ENCODE measurements around the gene AK8. TPM values are rescaled to one million over a fixed set of nuclear protein-coding genes. Genes with fewer than 3 reads are reported as not detected.

AK8 gene
- total RNA-seq, 2 donors from 2014 or later, result 0.26 TPM; not detected in 1

DNA sequence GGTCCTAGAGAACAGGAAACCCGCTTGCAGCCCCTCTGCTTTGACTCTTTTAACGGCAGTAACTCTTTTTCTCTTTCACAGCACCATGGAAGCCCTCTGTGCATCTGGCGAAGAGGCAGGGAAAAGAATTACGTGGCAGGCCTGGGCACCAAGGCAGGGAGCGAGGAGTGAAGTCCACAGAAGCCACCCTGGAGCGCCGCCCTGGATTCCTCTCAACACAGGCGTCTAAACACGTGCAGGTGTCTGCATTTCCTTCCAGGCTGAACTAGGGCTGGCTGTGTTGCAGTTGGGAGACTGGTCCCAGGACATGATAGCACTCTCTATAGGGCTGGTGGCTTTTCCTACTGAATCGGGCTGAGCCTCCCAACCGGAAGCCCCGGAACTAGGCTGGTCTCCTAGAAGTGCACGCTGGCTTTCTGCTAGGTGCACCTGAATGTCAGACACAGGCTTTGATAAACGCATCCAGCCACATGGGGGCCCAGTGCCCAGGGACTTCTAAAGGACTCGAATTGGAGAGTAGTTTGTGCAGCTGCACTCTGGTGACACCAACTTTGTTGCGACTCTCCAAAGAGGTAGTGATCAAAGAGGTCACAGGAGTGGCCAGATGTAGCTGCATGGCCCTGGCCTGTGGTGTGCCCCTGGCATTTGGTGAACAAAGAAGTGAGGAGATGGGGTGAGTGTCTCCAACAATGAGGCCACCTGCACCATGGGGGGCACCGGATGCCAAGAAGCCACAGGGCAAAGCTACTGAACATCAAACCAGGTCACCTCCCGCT lies 54.5 kb downstream of the AK8 start:
- DNase-seq (no peak), ATAC-seq (no peak)
- 62 to 75% methylated on average over 14 to 18 of the region's 18 CpGs for whole genome bisulfite sequencing, 2 donors

DNA sequence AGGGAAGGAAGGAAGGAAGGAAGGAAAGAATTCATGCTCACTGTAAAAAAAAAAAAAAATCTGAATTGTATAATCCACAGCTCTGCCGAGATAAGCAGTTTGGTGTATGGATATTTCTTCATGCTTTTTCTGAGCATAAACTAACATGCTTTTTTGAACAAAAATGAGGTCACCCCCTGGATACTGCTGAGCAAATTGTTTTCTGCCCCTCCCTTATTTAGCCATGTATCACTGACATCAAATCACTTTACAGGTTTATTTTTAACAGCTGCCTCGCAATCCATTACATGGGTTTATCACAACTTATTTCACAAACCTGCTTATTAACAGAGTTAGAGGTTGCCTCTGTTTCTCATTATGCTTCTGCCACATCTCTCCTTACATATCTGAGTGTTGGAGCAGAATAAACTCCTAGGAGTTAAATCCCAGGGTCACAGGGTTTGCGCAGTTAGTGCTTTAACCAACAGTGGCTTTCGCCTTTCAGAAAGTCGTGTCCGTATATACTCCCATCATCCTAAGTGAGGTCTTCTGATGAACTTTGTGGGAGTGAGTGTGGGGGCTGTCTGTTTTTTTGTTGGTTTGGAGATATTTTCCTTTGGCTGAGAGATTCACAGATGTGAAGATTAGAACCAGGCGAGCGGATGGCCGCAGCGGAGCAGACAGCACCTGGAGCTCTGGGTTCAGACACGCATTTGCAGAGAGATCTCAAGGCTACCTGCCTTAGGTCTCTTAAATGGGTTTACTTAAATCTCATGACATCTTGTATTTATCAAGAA lies 57.7 kb downstream of the AK8 start:
- no peak overlapping the region for H3K27ac ChIP-seq
- WGBS, 2 donors, result 71 to 81% methylated on average over 11 of the region's 11 CpGs
- intact Hi-C loops (cut with DNase I), result no loop called here
- TF ChIP-seq POLR2A (IDR thresholded peaks at IDR 0.05), result no peak
- TF ChIP-seq CTCF (IDR thresholded peaks at IDR 0.05), result no peak
- DNase-seq (no peak), ATAC-seq (no peak)
- H3K4me3 ChIP-seq, result no peak overlapping the region
- H3K36me3 ChIP-seq (replicated peaks in 1 of 2; ENCODE audit: insufficient read depth in 1 of 2, low read depth in 2 of 2), result no peaks in the 10 kb centered on the region
- H3K9me3 ChIP-seq, result no peaks in the 10 kb centered on the region
- no peaks in the 10 kb centered on the region for H3K4me1 ChIP-seq
- H3K27me3 ChIP-seq, result no peaks in the 10 kb centered on the region

More for the DNA sequence above, 54.5 kb downstream of the AK8 start:
- no peaks in the 10 kb centered on the region for H3K27me3 ChIP-seq
- H3K27ac ChIP-seq, result no peak overlapping the region
- TF ChIP-seq CTCF (IDR thresholded peaks at IDR 0.05) (no peak), POLR2A (IDR thresholded peaks at IDR 0.05) (no peak)
- H3K9me3 ChIP-seq, result no peaks in the 10 kb centered on the region
- no peak overlapping the region for H3K4me3 ChIP-seq
- intact Hi-C loops (cut with DNase I), result no loop called here
- H3K4me1 ChIP-seq, result no peaks in the 10 kb centered on the region
- H3K36me3 ChIP-seq (replicated peaks in 1 of 2; ENCODE audit: insufficient read depth in 1 of 2, low read depth in 2 of 2), result no peaks in the 10 kb centered on the region

DNA sequence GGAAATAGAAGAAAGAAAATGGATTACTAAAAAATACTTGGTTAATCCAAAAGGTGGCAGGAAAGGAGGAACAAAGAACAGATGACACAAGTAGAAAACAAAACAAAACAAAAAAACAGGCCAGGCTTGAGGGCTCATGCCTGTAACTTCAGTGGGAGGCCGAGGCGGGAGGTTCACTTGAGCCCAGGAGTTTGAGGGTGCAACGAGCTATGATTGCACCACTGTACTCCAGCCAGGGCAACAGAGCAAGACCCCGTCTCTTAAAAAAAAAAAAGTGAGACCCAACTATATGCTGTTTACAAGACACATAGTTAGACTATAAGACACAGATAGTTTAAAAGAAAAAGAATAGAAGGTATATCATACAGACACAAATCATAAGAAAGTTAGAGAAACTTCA lies 59.5 kb downstream of the AK8 start:
- Histone ChIP-seq H3K4me1 (no peaks in the 10 kb centered on the region), H3K9me3 (no peaks in the 10 kb centered on the region), H3K27ac (no peak overlapping the region), H3K27me3 (no peaks in the 10 kb centered on the region), H3K4me3 (no peak overlapping the region), H3K36me3 (replicated peaks in 1 of 2; ENCODE audit: insufficient read depth in 1 of 2, low read depth in 2 of 2) (no peaks in the 10 kb centered on the region)
- TF ChIP-seq POLR2A (IDR thresholded peaks at IDR 0.05), result no peak
- intact Hi-C loops (cut with DNase I), result no loop called here
- ATAC-seq (no peak), DNase-seq (no peak)
- WGBS, 2 donors, result 72 to 78% methylated on average over 4 of the region's 4 CpGs

DNA sequence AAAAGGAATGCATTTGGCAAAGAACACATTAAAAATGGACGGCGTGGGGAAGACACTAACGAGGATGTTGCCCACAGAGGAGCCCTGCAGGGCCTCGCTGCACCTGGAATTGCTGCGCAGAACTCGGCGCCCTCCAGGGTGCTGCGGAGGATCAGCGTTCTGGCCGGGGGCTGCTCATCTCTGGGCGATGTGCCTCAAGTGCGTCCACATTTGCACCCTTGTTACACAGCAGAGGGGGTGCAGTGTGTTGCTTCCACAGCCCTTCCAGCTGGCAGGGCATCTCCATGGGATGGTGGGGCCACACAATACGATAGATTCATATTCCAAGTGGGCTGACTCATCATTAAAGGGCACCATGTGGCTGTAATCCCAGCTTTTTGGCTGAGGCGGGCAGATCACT lies 63.1 kb downstream of the AK8 start:
- no peak for DNase-seq
- no peak overlapping the region for H3K27ac ChIP-seq
- H3K4me1 ChIP-seq, result no peaks in the 10 kb centered on the region
- intact Hi-C loops (cut with DNase I), result no loop called here
- no peaks in the 10 kb centered on the region for H3K9me3 ChIP-seq
- no peak overlapping the region for H3K4me3 ChIP-seq
- H3K36me3 ChIP-seq (replicated peaks in 1 of 2; ENCODE audit: insufficient read depth in 1 of 2, low read depth in 2 of 2), result no peaks in the 10 kb centered on the region
- no peak for ATAC-seq
- 81 to 82% methylated on average over 13 of the region's 14 CpGs for WGBS, 2 donors
- TF ChIP-seq CTCF (IDR thresholded peaks at IDR 0.05) (no peak), POLR2A (IDR thresholded peaks at IDR 0.05) (no peak)
- no peaks in the 10 kb centered on the region for H3K27me3 ChIP-seq

DNA sequence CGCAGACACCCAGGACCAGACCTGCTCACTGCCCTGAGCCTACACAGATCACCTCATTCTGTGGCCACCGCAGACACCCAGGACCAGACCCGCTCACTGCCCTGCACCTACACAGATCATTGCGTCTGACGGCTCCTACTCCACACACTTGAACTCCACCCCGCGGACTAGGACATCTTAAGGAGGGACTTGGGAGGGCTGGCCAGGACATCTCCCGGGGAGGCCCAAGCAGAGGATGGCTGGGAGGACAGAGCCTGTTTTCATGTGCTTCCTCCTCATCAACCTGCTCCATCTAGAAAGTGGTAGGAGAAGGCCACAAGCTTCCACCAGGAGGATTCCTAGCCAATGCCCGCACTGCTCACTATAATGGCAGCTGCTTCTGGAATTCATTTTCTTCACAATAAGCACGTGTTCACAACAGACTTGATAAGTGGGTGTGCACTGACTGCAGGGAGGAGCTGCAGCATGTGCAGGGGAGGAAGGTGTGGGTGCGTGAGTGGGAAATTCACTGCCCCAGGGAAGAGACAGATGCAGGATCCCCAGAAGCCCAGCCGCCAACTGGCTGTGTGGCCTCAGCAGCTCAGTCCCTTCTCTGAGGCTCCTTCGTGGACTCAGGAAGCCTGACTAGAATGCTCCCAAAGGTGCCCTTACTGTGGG lies 64.8 kb downstream of the AK8 start:
- DNase-seq, result no peak
- intact Hi-C loops (cut with DNase I), result no loop called here
- H3K36me3 ChIP-seq (replicated peaks in 1 of 2; ENCODE audit: insufficient read depth in 1 of 2, low read depth in 2 of 2), result no peaks in the 10 kb centered on the region

More for the DNA sequence above, 64.8 kb downstream of the AK8 start:
- no peak overlapping the region for H3K4me3 ChIP-seq
- no peaks in the 10 kb centered on the region for H3K27me3 ChIP-seq
- H3K9me3 ChIP-seq, result no peaks in the 10 kb centered on the region
- WGBS, 2 donors, result 91 to 93% methylated on average over 8 to 13 of the region's 13 CpGs
- H3K27ac ChIP-seq, result no peak overlapping the region
- no peak for TF ChIP-seq CTCF (IDR thresholded peaks at IDR 0.05)
- no peak for TF ChIP-seq POLR2A (IDR thresholded peaks at IDR 0.05)
- no peaks in the 10 kb centered on the region for H3K4me1 ChIP-seq
- ATAC-seq, result no peak

Data from body of pancreas (tissue), 4 donors.